Gastrocnemius medialis (tissue), 4 donors: ENCODE data around the gene TSC2.

Experiments
- POLR2A ChIP-seq, 2 donors: fragments of 450-650 bp; IDR thresholded peaks; one replicate each; pipeline ENCODE4 v1.6.1; 2017; ENCODE audit warnings: antibody characterized with exemption in 2 of 2, mild to moderate bottlenecking in 2 of 2, moderate library complexity in 2 of 2
- TF ChIP-seq, protein P1 (sequence below), 5 experiments: fragments of 450-650 bp in 3 of 5; fragments of 200-600 bp in 2 of 5; sonication (generic) in 2 of 5; IDR thresholded peaks in 4 of 5; conservative IDR thresholded peaks in 1 of 5; 1 replicate in 4 of 5; 2 replicates in 1 of 5; pipeline ENCODE4 v1.5.1; 2016 to 2019; ENCODE audit warnings: antibody characterized with exemption in 5 of 5, mild to moderate bottlenecking in 3 of 5, moderate library complexity in 3 of 5

DNA sequence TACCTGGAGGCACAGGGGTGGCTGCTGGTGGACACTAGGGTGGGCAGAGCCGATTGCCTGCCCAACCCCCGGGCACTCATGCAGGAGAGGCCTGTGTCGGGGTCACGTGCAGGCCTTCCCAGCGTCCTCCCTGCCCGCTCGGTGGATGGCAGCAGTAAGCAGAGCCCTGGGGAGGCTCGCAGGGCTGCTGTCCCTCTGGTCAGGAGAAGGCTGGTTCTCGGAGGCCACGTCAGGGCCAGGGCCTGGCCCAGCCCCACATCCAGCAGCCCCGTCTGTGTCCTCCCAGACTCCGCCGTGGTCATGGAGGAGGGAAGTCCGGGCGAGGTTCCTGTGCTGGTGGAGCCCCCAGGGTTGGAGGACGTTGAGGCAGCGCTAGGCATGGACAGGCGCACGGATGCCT lies 35.6 kb downstream of the TSC2 start:
- TF ChIP-seq, protein P1, sequence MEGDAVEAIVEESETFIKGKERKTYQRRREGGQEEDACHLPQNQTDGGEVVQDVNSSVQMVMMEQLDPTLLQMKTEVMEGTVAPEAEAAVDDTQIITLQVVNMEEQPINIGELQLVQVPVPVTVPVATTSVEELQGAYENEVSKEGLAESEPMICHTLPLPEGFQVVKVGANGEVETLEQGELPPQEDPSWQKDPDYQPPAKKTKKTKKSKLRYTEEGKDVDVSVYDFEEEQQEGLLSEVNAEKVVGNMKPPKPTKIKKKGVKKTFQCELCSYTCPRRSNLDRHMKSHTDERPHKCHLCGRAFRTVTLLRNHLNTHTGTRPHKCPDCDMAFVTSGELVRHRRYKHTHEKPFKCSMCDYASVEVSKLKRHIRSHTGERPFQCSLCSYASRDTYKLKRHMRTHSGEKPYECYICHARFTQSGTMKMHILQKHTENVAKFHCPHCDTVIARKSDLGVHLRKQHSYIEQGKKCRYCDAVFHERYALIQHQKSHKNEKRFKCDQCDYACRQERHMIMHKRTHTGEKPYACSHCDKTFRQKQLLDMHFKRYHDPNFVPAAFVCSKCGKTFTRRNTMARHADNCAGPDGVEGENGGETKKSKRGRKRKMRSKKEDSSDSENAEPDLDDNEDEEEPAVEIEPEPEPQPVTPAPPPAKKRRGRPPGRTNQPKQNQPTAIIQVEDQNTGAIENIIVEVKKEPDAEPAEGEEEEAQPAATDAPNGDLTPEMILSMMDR (IDR thresholded peaks at IDR 0.05 in 4 of 5, conservative IDR thresholded peaks at IDR 0.05 in 1 of 5) = no peak
- no peak for TF ChIP-seq POLR2A (IDR thresholded peaks at IDR 0.05)
